ENCODE results near the gene FER1L5. TPM values are rescaled to one million over a fixed set of nuclear protein-coding genes. Genes with fewer than 3 reads are reported as not detected.
A peak's percentile ranks its signal among the peaks of the same experiment; 100 is the strongest.

FER1L5 gene
- total and polyA plus RNA-seq, 9 donors = 0.17 to 3.9 (median 1.1) TPM

- Histone ChIP-seq H3K9me3 (replicated peaks; ENCODE audit: control insufficient read depth, low read depth, low read length) (no peaks in the 10 kb centered on the region), H3K4me1 (ENCODE audit: control insufficient read depth, insufficient read depth, low read length) (peaks cover 17% of the 10 kb centered on the region), H3K27ac (ENCODE audit: low read length) (no peak overlapping the region), H3K4me3 (ENCODE audit: low read length) (no peak overlapping the region), H3K36me3 (ENCODE audit: control insufficient read depth, insufficient read depth, low read length) (no peaks in the 10 kb centered on the region), H3K27me3 (ENCODE audit: control insufficient read depth, insufficient read depth, low read length) (no peaks in the 10 kb centered on the region)
- DNase-seq = no peak
- 20% methylated on average over 1 of the region's 5 CpGs for WGBS (ENCODE audit: insufficient coverage)
These were observed 38.1 kb downstream of the FER1L5 start for GRCh38 chr2:96680561-96681141.

- Histone ChIP-seq H3K9me3 (replicated peaks; ENCODE audit: control insufficient read depth, low read depth, low read length) (no peaks in the 10 kb centered on the region), H3K36me3 (ENCODE audit: control insufficient read depth, insufficient read depth, low read length) (no peaks in the 10 kb centered on the region), H3K27ac (ENCODE audit: low read length) (no peak overlapping the region), H3K27me3 (ENCODE audit: control insufficient read depth, insufficient read depth, low read length) (no peaks in the 10 kb centered on the region), H3K4me1 (ENCODE audit: control insufficient read depth, insufficient read depth, low read length) (peaks cover 25% of the 10 kb centered on the region), H3K4me3 (ENCODE audit: low read length) (no peak overlapping the region)
- no peak for DNase-seq
- WGBS (ENCODE audit: insufficient coverage) = 100% methylated on average over 3 of the region's 4 CpGs
These were observed 39.0 kb downstream of the FER1L5 start for GRCh38 chr2:96681540-96681939.

- 81% methylated on average over 4 of the region's 5 CpGs for WGBS (ENCODE audit: insufficient coverage)
- Histone ChIP-seq H3K36me3 (ENCODE audit: control insufficient read depth, insufficient read depth, low read length) (no peaks in the 10 kb centered on the region), H3K4me1 (ENCODE audit: control insufficient read depth, insufficient read depth, low read length) (peaks cover 25% of the 10 kb centered on the region), H3K27ac (ENCODE audit: low read length) (no peak overlapping the region), H3K27me3 (ENCODE audit: control insufficient read depth, insufficient read depth, low read length) (no peaks in the 10 kb centered on the region), H3K9me3 (replicated peaks; ENCODE audit: control insufficient read depth, low read depth, low read length) (no peaks in the 10 kb centered on the region), H3K4me3 (ENCODE audit: low read length) (no peak overlapping the region)
- DNase-seq = no peak
These were observed 40.7 kb downstream of the FER1L5 start for GRCh38 chr2:96683307-96683706.

- 90% methylated on average over 9 of the region's 13 CpGs for WGBS (ENCODE audit: insufficient coverage)
- Histone ChIP-seq H3K4me3 (ENCODE audit: low read length) (no peak overlapping the region), H3K27ac (ENCODE audit: low read length) (no peak overlapping the region), H3K4me1 (ENCODE audit: control insufficient read depth, insufficient read depth, low read length) (peaks cover 25% of the 10 kb centered on the region), H3K36me3 (ENCODE audit: control insufficient read depth, insufficient read depth, low read length) (no peaks in the 10 kb centered on the region), H3K27me3 (ENCODE audit: control insufficient read depth, insufficient read depth, low read length) (no peaks in the 10 kb centered on the region), H3K9me3 (replicated peaks; ENCODE audit: control insufficient read depth, low read depth, low read length) (no peaks in the 10 kb centered on the region)
- DNase-seq = no peak
These were observed 41.6 kb downstream of the FER1L5 start for GRCh38 chr2:96683972-96684820.

GRCh38 chr2:96684883-96685576 is 42.5 kb downstream of the FER1L5 start:
- H3K27me3 ChIP-seq (ENCODE audit: control insufficient read depth, insufficient read depth, low read length) = no peaks in the 10 kb centered on the region
- H3K36me3 ChIP-seq (ENCODE audit: control insufficient read depth, insufficient read depth, low read length) = no peaks in the 10 kb centered on the region
- H3K4me3 ChIP-seq (ENCODE audit: low read length) = no peak overlapping the region
- WGBS (ENCODE audit: insufficient coverage) = 52% methylated on average over 10 of the region's 16 CpGs
- peak; percentile 43 for DNase-seq
- H3K9me3 ChIP-seq (replicated peaks; ENCODE audit: control insufficient read depth, low read depth, low read length) = no peaks in the 10 kb centered on the region
- H3K27ac ChIP-seq (ENCODE audit: low read length) = peak overlapping the region; percentile 2
- H3K4me1 ChIP-seq (ENCODE audit: control insufficient read depth, insufficient read depth, low read length) = peaks cover 25% of the 10 kb centered on the region

- Histone ChIP-seq H3K9me3 (replicated peaks; ENCODE audit: control insufficient read depth, low read depth, low read length) (no peaks in the 10 kb centered on the region), H3K36me3 (ENCODE audit: control insufficient read depth, insufficient read depth, low read length) (no peaks in the 10 kb centered on the region), H3K27me3 (ENCODE audit: control insufficient read depth, insufficient read depth, low read length) (no peaks in the 10 kb centered on the region), H3K4me3 (ENCODE audit: low read length) (no peak overlapping the region), H3K4me1 (ENCODE audit: control insufficient read depth, insufficient read depth, low read length) (peaks cover 25% of the 10 kb centered on the region), H3K27ac (ENCODE audit: low read length) (peak overlapping the region; percentile 2)
- peak; percentile 72 for DNase-seq
- WGBS (ENCODE audit: insufficient coverage) = 49% methylated on average over 12 of the region's 19 CpGs
These were observed 43.3 kb downstream of the FER1L5 start for GRCh38 chr2:96685577-96686459.

GRCh38 chr2:96687266-96687665 is 44.7 kb downstream of the FER1L5 start:
- peaks cover 26% of the 10 kb centered on the region for H3K4me1 ChIP-seq (ENCODE audit: control insufficient read depth, insufficient read depth, low read length)
- no peak overlapping the region for H3K27ac ChIP-seq (ENCODE audit: low read length)
- no peak overlapping the region for H3K4me3 ChIP-seq (ENCODE audit: low read length)
- 81% methylated on average over 3 of the region's 3 CpGs for WGBS (ENCODE audit: insufficient coverage)
- no peaks in the 10 kb centered on the region for H3K27me3 ChIP-seq (ENCODE audit: control insufficient read depth, insufficient read depth, low read length)
- no peak for DNase-seq
- H3K36me3 ChIP-seq (ENCODE audit: control insufficient read depth, insufficient read depth, low read length) = no peaks in the 10 kb centered on the region
- no peaks in the 10 kb centered on the region for H3K9me3 ChIP-seq (replicated peaks; ENCODE audit: control insufficient read depth, low read depth, low read length)

- Histone ChIP-seq H3K27me3 (ENCODE audit: control insufficient read depth, insufficient read depth, low read length) (no peaks in the 10 kb centered on the region), H3K4me3 (ENCODE audit: low read length) (no peak overlapping the region), H3K4me1 (ENCODE audit: control insufficient read depth, insufficient read depth, low read length) (peaks cover 28% of the 10 kb centered on the region), H3K9me3 (replicated peaks; ENCODE audit: control insufficient read depth, low read depth, low read length) (no peaks in the 10 kb centered on the region), H3K36me3 (ENCODE audit: control insufficient read depth, insufficient read depth, low read length) (no peaks in the 10 kb centered on the region), H3K27ac (ENCODE audit: low read length) (no peak overlapping the region)
- WGBS (ENCODE audit: insufficient coverage) = 69% methylated on average over 22 of the region's 27 CpGs
- DNase-seq = no peak
These were observed 45.4 kb downstream of the FER1L5 start for GRCh38 chr2:96687711-96688640.
